B cell (primary cell): ENCODE data around the gene PCBP2. TPM values are rescaled to one million over a fixed set of nuclear protein-coding genes. Genes with fewer than 3 reads are reported as not detected.

Source experiments
- ATAC-seq: fragments of 200-7000 bp; cut with Tn5 transposase; one replicate; pipeline ENCODE4 v1.10.0; 2021; ENCODE audit warnings: low read depth, mild to moderate bottlenecking, moderate number of reproducible peaks, moderate library complexity
- CTCF ChIA-PET: fragments of 350-600 bp; sonication (Branson Sonifier 250); formaldehyde crosslinking; loops from one replicate; lab custom pipeline; 2021; ENCODE audit warnings: antibody characterized with exemption, inconsistent platforms; lab: Charles Lee
- POLR2A ChIA-PET: fragments of 350-600 bp; sonication (Branson Sonifier 250); formaldehyde crosslinking; loops from one replicate; lab custom pipeline; 2021; ENCODE audit warnings: antibody characterized with exemption; lab: Charles Lee
- DNase-seq: peaks from one replicate; pipeline ENCODE4 v3.0.0; 2013
- H2AFZ ChIP-seq: 2 replicates; pipeline ENCODE4 v1.6.1; 2012; ENCODE audit warnings: mild to moderate bottlenecking, low read depth, low read length; ENCODE audit not compliant: insufficient read depth, poor library complexity, severe bottlenecking
- H3K27ac ChIP-seq, 2 donors: 1 replicate in 1 of 2; 2 replicates in 1 of 2; pipeline ENCODE4 v1.5.1; 2012 to 2013; ENCODE audit warnings: low read length in 2 of 2, mild to moderate bottlenecking in 2 of 2, moderate library complexity in 1 of 2
- H3K27me3 ChIP-seq, 4 experiments: fragments of 200-600 bp in 1 of 4; sonication (generic) in 1 of 4; replicated peaks in 1 of 4; 1 replicate in 2 of 4; 2 replicates in 2 of 4; pipeline versions ENCODE4 v1.6.1 to v1.7.0; 2013 to 2016; ENCODE audit warnings: low read length in 3 of 4, mild to moderate bottlenecking in 2 of 4, mixed read lengths in 1 of 4, moderate library complexity in 1 of 4; ENCODE audit not compliant: insufficient read depth in 4 of 4, control insufficient read depth in 3 of 4; ENCODE audit errors: control extremely low read depth in 1 of 4
- H3K36me3 ChIP-seq, 2 experiments: replicated peaks in 1 of 2; 1 replicate in 1 of 2; 2 replicates in 1 of 2; pipeline versions ENCODE4 v1.6.1 to v1.7.1; 2013; ENCODE audit warnings: low read length in 1 of 2; ENCODE audit not compliant: insufficient read depth in 2 of 2, control insufficient read depth in 1 of 2; ENCODE audit errors: control extremely low read depth in 1 of 2, extremely low read depth in 1 of 2
- H3K4me1 ChIP-seq, 2 donors: fragments of 200-600 bp in 1 of 2; sonication (generic) in 1 of 2; 1 replicate in 1 of 2; 2 replicates in 1 of 2; pipeline versions ENCODE4 v1.5.1 to v1.6.1; 2013 to 2017; ENCODE audit warnings: low read length in 2 of 2; ENCODE audit not compliant: control insufficient read depth in 2 of 2, insufficient read depth in 2 of 2
- H3K4me2 ChIP-seq: replicated peaks from 2 replicates; pipeline ENCODE3; 2012; ENCODE audit warnings: mild to moderate bottlenecking, low read depth, low read length; ENCODE audit not compliant: poor library complexity, severe bottlenecking
- H3K4me3 ChIP-seq, 5 experiments: fragments of 200-600 bp in 1 of 5; sonication (generic) in 1 of 5; 1 replicate in 3 of 5; 2 replicates in 2 of 5; pipeline versions ENCODE4 v1.5.1 to v1.7.0; 2011 to 2016; ENCODE audit warnings: low read length in 4 of 5, mild to moderate bottlenecking in 4 of 5, low read depth in 2 of 5, control low read depth in 1 of 5, moderate library complexity in 1 of 5; ENCODE audit not compliant: insufficient read depth in 1 of 5; ENCODE audit errors: control extremely low read depth in 1 of 5, extremely low read depth in 1 of 5
- H3K79me2 ChIP-seq: fragments of 200-600 bp; sonication (generic); one replicate; pipeline ENCODE4 v1.6.0; 2016; ENCODE audit warnings: low read length; ENCODE audit not compliant: control insufficient read depth, insufficient read depth
- H3K9ac ChIP-seq: fragments of 200-600 bp; sonication (generic); 2 replicates; pipeline ENCODE4 v1.6.1; 2017; ENCODE audit warnings: mild to moderate bottlenecking, low read length, moderate library complexity
- H3K9me3 ChIP-seq, 3 donors: one replicate each; pipeline versions ENCODE4 v1.6.1 to v1.7.1; 2013; ENCODE audit warnings: low read length in 2 of 3; ENCODE audit not compliant: control insufficient read depth in 2 of 3, insufficient read depth in 1 of 3; ENCODE audit errors: control extremely low read depth in 1 of 3
- H4K20me1 ChIP-seq: 2 replicates; pipeline ENCODE4 v1.6.0; 2012; ENCODE audit warnings: mild to moderate bottlenecking, low read length; ENCODE audit not compliant: insufficient read depth, control insufficient read depth, poor library complexity, severe bottlenecking
- H3K27ac Mint-ChIP-seq: one replicate; pipeline ENCODE4 v1.8.0; 2021; ENCODE audit warnings: mixed read lengths
- H3K27me3 Mint-ChIP-seq: one replicate; pipeline ENCODE4 v1.8.0; 2021; ENCODE audit warnings: mixed read lengths
- H3K4me1 Mint-ChIP-seq: one replicate; pipeline ENCODE4 v1.8.0; 2021; ENCODE audit warnings: mixed read lengths
- H3K4me3 Mint-ChIP-seq: one replicate; pipeline ENCODE4 v1.8.0; 2021; ENCODE audit warnings: mixed read lengths
- H3K9me3 Mint-ChIP-seq: one replicate; pipeline ENCODE4 v1.8.0; 2022; ENCODE audit warnings: mixed read lengths; ENCODE audit not compliant: insufficient read depth
- EZH2 ChIP-seq: IDR thresholded peaks from 2 replicates; pipeline ENCODE4 v1.6.1; 2012; ENCODE audit warnings: borderline replicate concordance, low read depth, mild to moderate bottlenecking, moderate library complexity, low read length; ENCODE audit not compliant: insufficient read depth, poor library complexity, severe bottlenecking
- WGBS: methylation state at CpG from one replicate; pipeline ENCODE4 v1.1.5; 2013; ENCODE audit warnings: missing lambda C conversion rate; ENCODE audit not compliant: insufficient coverage; 5-methylcytosine and 5-hydroxymethylcytosine counted together
- intact Hi-C: fragments of 100-400 bp; cut with micrococcal nuclease; formaldehyde crosslinking; loops from one replicate; pipeline ENCODE4 v1.10.0; 2022
- polyA plus RNA-seq: library from polyadenylated mRNA; depleted of rRNA; stranded (reverse); fragments of >200 nt; gene quantifications from 2 replicates; pipeline ENCODE4 v1.2.3, GENCODE V29; 2012
- total RNA-seq, 2 donors: library from RNA; stranded (reverse); fragments of 120-200 nt in 1 of 2; gene quantifications; 1 replicate in 1 of 2; 2 replicates in 1 of 2; pipeline versions ENCODE4 v1.2.3 to v1.2.4, GENCODE V29; 2013 to 2022
- TF ChIP-seq, protein P1 (sequence below): fragments of 200-600 bp; IDR thresholded peaks from one replicate; pipeline ENCODE4 v1.8.0; 2022; ENCODE audit warnings: antibody characterized with exemption, mild to moderate bottlenecking

Gene PCBP2
- total and polyA plus RNA-seq, 2 donors (not counting 1 experiment from before 2014, with no cell fraction given), result 492 to 944 TPM

GRCh38 chr12:53428741-53429140, 23.2 kb upstream of the PCBP2 start:
- no peak overlapping the region for H3K27ac Mint-ChIP-seq
- no peak overlapping the region for H3K27ac ChIP-seq
- 95% methylated on average over 7 of the region's 7 CpGs for WGBS
- DNase-seq (no peak), ATAC-seq (no peak)
- H3K27me3 ChIP-seq, result no peaks in the 10 kb centered on the region
- H3K27me3 Mint-ChIP-seq, result no peaks in the 10 kb centered on the region
- TF ChIP-seq, protein P1, sequence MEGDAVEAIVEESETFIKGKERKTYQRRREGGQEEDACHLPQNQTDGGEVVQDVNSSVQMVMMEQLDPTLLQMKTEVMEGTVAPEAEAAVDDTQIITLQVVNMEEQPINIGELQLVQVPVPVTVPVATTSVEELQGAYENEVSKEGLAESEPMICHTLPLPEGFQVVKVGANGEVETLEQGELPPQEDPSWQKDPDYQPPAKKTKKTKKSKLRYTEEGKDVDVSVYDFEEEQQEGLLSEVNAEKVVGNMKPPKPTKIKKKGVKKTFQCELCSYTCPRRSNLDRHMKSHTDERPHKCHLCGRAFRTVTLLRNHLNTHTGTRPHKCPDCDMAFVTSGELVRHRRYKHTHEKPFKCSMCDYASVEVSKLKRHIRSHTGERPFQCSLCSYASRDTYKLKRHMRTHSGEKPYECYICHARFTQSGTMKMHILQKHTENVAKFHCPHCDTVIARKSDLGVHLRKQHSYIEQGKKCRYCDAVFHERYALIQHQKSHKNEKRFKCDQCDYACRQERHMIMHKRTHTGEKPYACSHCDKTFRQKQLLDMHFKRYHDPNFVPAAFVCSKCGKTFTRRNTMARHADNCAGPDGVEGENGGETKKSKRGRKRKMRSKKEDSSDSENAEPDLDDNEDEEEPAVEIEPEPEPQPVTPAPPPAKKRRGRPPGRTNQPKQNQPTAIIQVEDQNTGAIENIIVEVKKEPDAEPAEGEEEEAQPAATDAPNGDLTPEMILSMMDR, result no peak
- TF ChIP-seq EZH2, result no peak
- no peaks in the 10 kb centered on the region for H3K79me2 ChIP-seq
- no peaks in the 10 kb centered on the region for H3K9me3 Mint-ChIP-seq
- ChIA-PET CTCF (interaction anchor here (1.3 to 1.9 kb wide), 2 partner anchors 22 to 76 kb away, joined by 4 to 8 read pairs; no protein-coding TSS in a partner anchor), POLR2A (interaction anchor here (0.6 kb wide), 1 partner anchor 21 kb away, joined by 4 read pairs; no protein-coding TSS in a partner anchor)
- no peak overlapping the region for H2AFZ ChIP-seq
- H3K4me1 ChIP-seq, result no peaks in the 10 kb centered on the region
- no peaks in the 10 kb centered on the region for H3K9me3 ChIP-seq
- H3K4me2 ChIP-seq, result no peak overlapping the region
- no peaks in the 10 kb centered on the region for H4K20me1 ChIP-seq
- no peak overlapping the region for H3K9ac ChIP-seq
- intact Hi-C loops, result no loop called here
- H3K4me3 ChIP-seq, result no peak overlapping the region
- H3K4me3 Mint-ChIP-seq, result no peak overlapping the region
- H3K36me3 ChIP-seq, result no peaks in the 10 kb centered on the region
- no peaks in the 10 kb centered on the region for H3K4me1 Mint-ChIP-seq

DNA sequence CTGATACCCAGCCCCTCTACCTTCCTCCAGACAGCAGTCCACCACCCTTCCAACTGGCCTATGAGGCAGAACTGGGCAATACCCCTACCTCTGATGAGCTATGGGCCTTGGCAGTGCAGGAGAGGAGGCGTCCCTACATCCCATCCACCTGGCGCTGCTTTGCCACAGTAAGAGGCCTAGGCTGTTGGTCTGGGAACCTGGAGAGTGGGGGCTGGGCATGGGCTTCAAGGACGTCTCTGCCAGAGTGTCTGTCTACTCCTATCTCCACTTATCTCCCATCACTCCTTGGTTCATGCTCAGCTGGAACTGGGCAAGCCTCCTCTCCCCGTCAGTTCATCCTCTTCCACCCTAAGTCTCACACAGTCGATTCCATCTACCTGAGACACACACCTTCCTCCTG, 21.8 kb upstream of the PCBP2 start:
- Histone ChIP-seq H3K4me3 (no peak overlapping the region), H3K4me2 (no peak overlapping the region), H3K79me2 (no peaks in the 10 kb centered on the region), H3K27ac (no peak overlapping the region), H3K9me3 (no peaks in the 10 kb centered on the region), H3K36me3 (no peaks in the 10 kb centered on the region), H2AFZ (no peak overlapping the region), H4K20me1 (no peaks in the 10 kb centered on the region), H3K27me3 (no peaks in the 10 kb centered on the region), H3K4me1 (no peaks in the 10 kb centered on the region), H3K9ac (no peak overlapping the region)
- ChIA-PET POLR2A (no interaction called here), CTCF (interaction anchor here (0.8 to 3.4 kb wide), 3 partner anchors 9 to 77 kb away, joined by 3 to 12 read pairs (median 8); no protein-coding TSS in a partner anchor)
- 93% methylated on average over 4 of the region's 5 CpGs for WGBS
- no peaks in the 10 kb centered on the region for H3K4me1 Mint-ChIP-seq
- H3K4me3 Mint-ChIP-seq, result no peak overlapping the region
- DNase-seq, result no peak
- no peak overlapping the region for H3K27ac Mint-ChIP-seq
- ATAC-seq, result no peak
- no peaks in the 10 kb centered on the region for H3K27me3 Mint-ChIP-seq
- no peaks in the 10 kb centered on the region for H3K9me3 Mint-ChIP-seq
- TF ChIP-seq, protein P1, result no peak
- TF ChIP-seq EZH2, result no peak
- intact Hi-C loops, result no loop called here
